ENCODE data around the gene ALG6.

ALG6 gene

DNA sequence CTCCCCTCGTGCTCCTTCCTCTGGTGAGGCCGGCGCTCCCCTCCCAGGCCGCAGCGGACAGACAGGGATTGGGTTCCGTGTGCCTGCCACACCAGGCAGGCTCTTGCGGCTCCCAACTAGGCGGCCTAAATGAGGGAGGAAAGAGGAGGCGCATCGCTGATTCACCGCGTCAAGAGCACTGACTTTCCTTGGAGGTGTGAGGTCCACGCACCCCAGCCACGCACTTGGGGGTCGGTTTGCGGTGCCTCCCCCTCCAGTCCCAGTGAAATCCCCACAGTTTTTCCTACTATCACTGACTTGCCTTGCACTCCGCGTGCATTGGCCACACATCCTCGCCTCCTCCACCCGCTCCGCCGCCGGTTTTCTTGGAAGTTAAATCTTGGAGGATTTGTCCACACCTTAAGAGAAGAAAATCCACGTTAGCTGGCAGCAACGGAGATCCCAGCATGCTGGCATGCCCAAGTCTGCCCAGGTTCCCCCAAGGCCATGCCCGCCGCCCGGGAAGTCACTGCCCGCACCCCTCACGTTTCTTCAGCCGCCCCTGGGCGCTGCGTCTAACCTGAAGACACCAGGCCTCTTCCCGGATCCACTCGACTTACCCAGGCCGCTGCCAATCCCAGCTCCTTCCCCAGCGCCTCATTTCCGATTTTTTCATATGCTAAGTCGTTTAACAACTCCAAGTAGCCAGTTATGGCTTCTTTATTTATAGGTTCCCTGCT lies 46.2 kb upstream of the ALG6 start:
- ChIA-PET CTCF (no interaction called here), POLR2A (ENCODE audit: low non-redundant PET) (no interaction called here)
- TF ChIP-seq CTCF (conservative IDR thresholded peaks at IDR 0.05; ENCODE audit: low read depth): no peak
- DNase-seq (ENCODE audit: low spot score): no peak
- H3K27ac ChIP-seq: no peak overlapping the region

DNA sequence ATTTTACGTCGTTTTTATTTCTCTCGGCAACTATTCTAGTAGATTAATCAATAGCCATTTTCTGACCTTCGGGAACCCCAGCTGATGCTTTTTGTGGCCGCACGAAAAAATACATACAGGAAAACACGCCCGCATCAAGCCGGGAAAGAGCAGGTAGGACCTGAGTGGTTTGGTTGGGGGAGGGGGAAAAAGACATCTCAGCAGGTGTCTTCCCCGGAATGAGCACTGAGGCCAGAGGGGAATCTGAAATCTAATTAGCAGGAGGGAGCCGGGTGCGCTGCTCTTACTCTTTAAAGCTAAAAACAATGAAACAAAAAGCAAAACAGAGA lies 45.7 kb upstream of the ALG6 start:
- DNase-seq (ENCODE audit: low spot score): no peak
- CTCF ChIA-PET: no interaction called here
- POLR2A ChIA-PET (ENCODE audit: low non-redundant PET): no interaction called here
- H3K27ac ChIP-seq: no peak overlapping the region
- no peak for TF ChIP-seq CTCF (conservative IDR thresholded peaks at IDR 0.05; ENCODE audit: low read depth)

- TF ChIP-seq CTCF (conservative IDR thresholded peaks at IDR 0.05; ENCODE audit: low read depth): no peak
- H3K27ac ChIP-seq: no peak within 1 kb of the TSS
- ChIA-PET POLR2A (ENCODE audit: low non-redundant PET) (no interaction called here), CTCF (no interaction called here)
- peak; percentile 41 for DNase-seq (ENCODE audit: low spot score)
These were observed 45.1 kb upstream of the ALG6 start, which contains the start of gene FOXD3 for GRCh38 chr1:63322114-63322943. FOXD3 (plus strand) TSS chr1:63322567; CDS start chr1:63323059, 492 bp downstream.

DNA sequence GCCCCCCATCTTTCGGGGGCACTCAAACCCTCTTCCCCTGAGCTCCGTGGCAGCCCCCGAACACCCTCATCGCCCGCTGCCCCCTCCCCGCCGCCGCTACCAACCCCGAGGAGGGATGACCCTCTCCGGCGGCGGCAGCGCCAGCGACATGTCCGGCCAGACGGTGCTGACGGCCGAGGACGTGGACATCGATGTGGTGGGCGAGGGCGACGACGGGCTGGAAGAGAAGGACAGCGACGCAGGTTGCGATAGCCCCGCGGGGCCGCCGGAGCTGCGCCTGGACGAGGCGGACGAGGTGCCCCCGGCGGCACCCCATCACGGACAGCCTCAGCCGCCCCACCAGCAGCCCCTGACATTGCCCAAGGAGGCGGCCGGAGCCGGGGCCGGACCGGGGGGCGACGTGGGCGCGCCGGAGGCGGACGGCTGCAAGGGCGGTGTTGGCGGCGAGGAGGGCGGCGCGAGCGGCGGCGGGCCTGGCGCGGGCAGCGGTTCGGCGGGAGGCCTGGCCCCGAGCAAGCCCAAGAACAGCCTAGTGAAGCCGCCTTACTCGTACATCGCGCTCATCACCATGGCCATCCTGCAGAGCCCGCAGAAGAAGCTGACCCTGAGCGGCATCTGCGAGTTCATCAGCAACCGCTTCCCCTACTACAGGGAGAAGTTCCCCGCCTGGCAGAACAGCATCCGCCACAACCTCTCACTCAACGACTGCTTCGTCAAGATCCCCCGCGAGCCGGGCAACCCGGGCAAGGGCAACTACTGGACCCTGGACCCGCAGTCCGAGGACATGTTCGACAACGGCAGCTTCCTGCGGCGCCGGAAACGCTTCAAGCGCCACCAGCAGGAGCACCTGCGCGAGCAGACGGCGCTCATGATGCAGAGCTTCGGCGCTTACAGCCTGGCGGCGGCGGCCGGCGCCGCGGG lies 44.2 kb upstream of the ALG6 start:
- TF ChIP-seq CTCF (conservative IDR thresholded peaks at IDR 0.05; ENCODE audit: low read depth): no peak
- CTCF ChIA-PET: interaction anchor here (0.6 to 0.8 kb wide), 3 partner anchors 170 to 252 kb away, joined by 3 to 4 read pairs (median 3); no protein-coding TSS in a partner anchor
- POLR2A ChIA-PET (ENCODE audit: low non-redundant PET): no interaction called here
- DNase-seq (ENCODE audit: low spot score): no peak
- no peak overlapping the region for H3K27ac ChIP-seq

- no peak for DNase-seq (ENCODE audit: low spot score)
- no peak for TF ChIP-seq CTCF (conservative IDR thresholded peaks at IDR 0.05; ENCODE audit: low read depth)
- ChIA-PET CTCF (interaction anchor here (0.6 to 0.8 kb wide), 4 partner anchors 171 to 252 kb away, joined by 3 to 4 read pairs (median 3); no protein-coding TSS in a partner anchor), POLR2A (ENCODE audit: low non-redundant PET) (no interaction called here)
- H3K27ac ChIP-seq: no peak overlapping the region
These were observed 43.3 kb upstream of the ALG6 start for GRCh38 chr1:63323865-63324778.
